IgD-negative memory B cell (primary cell): ENCODE results near the gene SREBF1. TPM values are rescaled to one million over a fixed set of nuclear protein-coding genes. Genes with fewer than 3 reads are reported as not detected.
A peak's percentile ranks its signal among the peaks of the same experiment; 100 is the strongest.

Experiments used
- H3K27ac Mint-ChIP-seq, 3 donors: one replicate each; pipeline ENCODE4 v1.8.0; 2020 to 2022; ENCODE audit warnings: mild to moderate bottlenecking in 3 of 3, mixed read lengths in 3 of 3, moderate library complexity in 1 of 3
- H3K27me3 Mint-ChIP-seq: one replicate; pipeline ENCODE4 v1.8.0; 2021; ENCODE audit warnings: mixed read lengths
- H3K36me3 Mint-ChIP-seq: one replicate; pipeline ENCODE4 v1.8.0; 2020; ENCODE audit warnings: mild to moderate bottlenecking, mixed read lengths
- H3K4me1 Mint-ChIP-seq, 3 donors: one replicate each; pipeline ENCODE4 v1.8.0; 2020 to 2022; ENCODE audit warnings: mixed read lengths in 3 of 3, mild to moderate bottlenecking in 1 of 3
- H3K4me3 Mint-ChIP-seq, 4 donors: one replicate each; pipeline ENCODE4 v1.8.0; 2020 to 2022; ENCODE audit warnings: mild to moderate bottlenecking in 4 of 4, mixed read lengths in 4 of 4, moderate library complexity in 3 of 4
- H3K9me3 Mint-ChIP-seq, 3 donors: one replicate each; pipeline ENCODE4 v1.8.0; 2020 to 2021; ENCODE audit warnings: mixed read lengths in 3 of 3, mild to moderate bottlenecking in 1 of 3
- polyA plus RNA-seq: library from polyadenylated mRNA; unstranded; fragments of 300-500 nt; fragmentation: Illumina TruSeq; gene quantifications from one replicate; pipeline ENCODE4 v1.2.3, GENCODE V29; 2021

The SREBF1 gene
- polyA plus RNA-seq, 1 donor from 2014 or later, result 9.1 TPM

DNA sequence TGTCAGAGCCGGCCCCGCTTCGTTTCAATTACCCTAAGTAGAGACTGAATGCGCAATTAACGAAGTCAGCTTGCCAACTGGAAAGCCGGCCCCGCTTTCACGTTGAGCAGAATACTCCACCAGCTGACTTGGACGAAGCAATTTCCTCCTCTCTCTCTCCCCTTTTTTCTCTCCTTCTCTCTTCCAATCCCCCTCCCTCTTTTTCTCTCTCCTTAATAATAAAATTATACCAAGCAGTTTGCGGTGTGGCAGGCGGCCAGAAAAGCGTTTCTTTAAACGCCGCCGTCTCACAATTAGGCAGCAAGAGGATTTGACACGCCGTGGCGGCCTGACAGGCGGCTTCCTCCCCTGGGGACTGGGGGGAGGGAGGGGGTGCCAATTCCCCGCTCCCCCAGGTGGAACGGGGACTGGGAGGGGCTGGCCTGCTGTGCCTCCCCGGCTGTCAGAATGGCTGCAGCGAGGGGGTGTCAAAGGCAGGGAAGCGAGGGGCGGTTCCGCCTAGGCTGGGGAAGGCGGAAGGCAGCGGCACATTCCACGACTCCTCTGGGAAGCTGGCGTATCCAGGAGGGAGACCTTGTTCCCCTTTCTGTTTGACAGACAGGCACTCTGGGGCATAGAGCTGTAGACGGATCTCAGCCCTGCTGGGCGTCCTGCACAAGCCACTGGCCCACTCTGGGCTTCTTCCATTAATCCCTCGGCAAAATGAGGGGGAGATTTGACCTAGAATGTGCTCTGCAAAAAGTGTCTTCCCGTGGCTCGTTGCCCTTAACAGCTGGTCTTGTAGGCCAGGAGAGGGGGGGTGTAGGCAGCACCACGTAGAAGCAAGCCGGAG lies 52.7 kb downstream of the SREBF1 start:
- no peaks in the 10 kb centered on the region for H3K9me3 Mint-ChIP-seq
- peaks cover 13 to 26% (median 17%) of the 10 kb centered on the region in 3 donors for H3K4me1 Mint-ChIP-seq
- H3K27me3 Mint-ChIP-seq, result peaks cover 6% of the 10 kb centered on the region
- H3K27ac Mint-ChIP-seq, result peak overlapping the region in 1 of 3 donors; percentile 93
- H3K4me3 Mint-ChIP-seq, result peak overlapping the region; percentile 80 to 96 (median 95)
- no peaks in the 10 kb centered on the region for H3K36me3 Mint-ChIP-seq

DNA sequence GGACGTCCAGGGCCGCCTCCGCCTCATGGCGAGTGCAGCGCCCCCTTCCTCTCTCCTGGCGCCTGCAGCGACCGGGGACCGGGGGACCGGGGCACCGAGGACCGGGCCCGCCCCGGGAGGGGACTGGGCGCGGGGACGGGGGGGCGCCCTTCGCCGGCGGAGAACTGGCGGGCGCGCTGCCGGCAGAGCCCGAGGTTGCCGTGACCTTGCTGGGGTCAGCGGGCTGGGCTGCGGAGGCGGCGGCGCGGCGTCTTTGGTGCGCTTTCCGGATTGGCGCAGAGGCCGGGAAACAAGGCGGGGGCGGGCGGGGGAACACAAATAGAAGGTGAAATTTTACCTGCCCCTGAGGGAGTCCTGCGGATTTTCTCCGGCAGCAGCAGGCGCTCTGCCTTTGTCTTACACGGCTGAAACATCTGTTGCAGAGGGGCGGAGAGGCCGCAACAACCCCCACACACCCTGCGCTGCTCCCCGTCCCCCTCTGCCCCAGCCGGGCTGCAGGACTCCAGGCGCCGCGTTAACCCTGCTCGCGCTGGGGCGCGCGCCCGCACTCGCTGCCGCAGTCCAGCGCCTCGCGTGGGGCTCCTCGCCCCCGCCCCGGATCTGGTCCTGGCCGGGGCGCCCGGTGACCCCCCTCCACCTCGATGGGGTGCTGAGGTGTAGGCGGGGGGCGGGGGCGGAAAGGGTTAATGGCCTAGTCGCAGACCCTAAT lies 53.5 kb downstream of the SREBF1 start:
- Mint-ChIP-seq H3K4me3 (peak overlapping the region; percentile 80 to 96 (median 88)), H3K9me3 (no peaks in the 10 kb centered on the region), H3K27me3 (peaks cover 6% of the 10 kb centered on the region), H3K4me1 (peaks cover 13 to 26% (median 17%) of the 10 kb centered on the region in 3 donors), H3K36me3 (no peaks in the 10 kb centered on the region), H3K27ac (peak overlapping the region in 1 of 3 donors; percentile 93)

GRCh38 chr17:17782523-17783115 lies 54.2 kb downstream of the SREBF1 start:
- Mint-ChIP-seq H3K9me3 (no peaks in the 10 kb centered on the region), H3K4me1 (peaks cover 13 to 26% (median 17%) of the 10 kb centered on the region in 3 donors), H3K4me3 (peak overlapping the region in 2 of 4 donors; percentile 74 to 85), H3K27me3 (peaks cover 6% of the 10 kb centered on the region), H3K27ac (no peak overlapping the region), H3K36me3 (no peaks in the 10 kb centered on the region)

DNA sequence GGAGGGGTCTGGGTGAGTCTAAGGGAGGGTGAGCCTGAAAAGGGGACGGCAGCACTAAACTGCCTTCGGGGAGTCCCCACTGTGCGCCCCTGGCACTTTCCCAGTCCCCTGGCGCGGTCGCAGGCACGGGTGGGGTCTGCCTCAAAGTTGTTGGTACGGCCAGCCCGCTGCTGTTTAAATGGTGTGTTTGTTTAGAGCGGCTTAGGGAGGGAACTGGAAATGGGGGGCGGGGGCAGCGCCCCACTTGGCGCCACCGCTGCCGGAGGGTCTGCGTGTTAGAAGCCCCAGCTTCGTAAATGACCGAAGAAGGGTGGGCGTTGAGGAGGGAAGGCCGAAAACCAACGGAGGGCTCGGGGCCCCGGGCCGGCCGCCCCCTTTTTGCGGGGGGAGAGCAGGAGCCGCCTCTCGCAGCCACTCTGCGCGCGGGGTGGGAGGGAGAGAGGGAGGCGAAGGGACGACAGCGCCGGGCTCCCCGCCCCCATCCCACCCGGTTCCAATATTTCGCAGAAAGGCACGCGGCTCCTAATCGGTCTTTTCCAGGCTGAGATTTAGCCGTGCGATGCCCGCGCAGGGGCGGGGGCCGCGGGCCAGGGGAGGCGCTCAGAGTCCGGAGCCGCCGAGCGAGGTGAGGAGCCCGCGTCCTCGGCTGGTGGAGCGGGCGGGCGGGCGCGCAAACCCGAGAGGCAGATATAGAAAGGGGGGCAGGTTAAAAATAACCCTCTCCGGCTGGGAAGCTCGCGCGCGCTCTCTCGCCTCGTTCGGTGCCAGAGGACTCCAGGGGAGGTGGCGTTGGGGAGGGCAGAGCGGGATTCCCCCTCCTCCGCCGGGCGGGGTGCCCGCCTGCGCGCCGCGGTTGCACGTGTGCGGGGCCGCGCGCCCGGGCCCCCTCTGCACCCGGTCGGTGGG lies 54.9 kb downstream of the SREBF1 start:
- peak overlapping the region in 2 of 3 donors; percentile 1 to 23 for H3K27ac Mint-ChIP-seq
- peaks cover 13 to 26% (median 17%) of the 10 kb centered on the region in 3 donors for H3K4me1 Mint-ChIP-seq
- H3K36me3 Mint-ChIP-seq, result no peaks in the 10 kb centered on the region
- H3K9me3 Mint-ChIP-seq, result no peaks in the 10 kb centered on the region
- H3K4me3 Mint-ChIP-seq, result peak overlapping the region; percentile 4 to 90 (median 79)
- H3K27me3 Mint-ChIP-seq, result peaks cover 6% of the 10 kb centered on the region

GRCh38 chr17:17780922-17781590 lies 55.7 kb downstream of the SREBF1 start:
- Mint-ChIP-seq H3K4me3 (peak overlapping the region; percentile 20 to 76 (median 58)), H3K27ac (peak overlapping the region in 2 of 3 donors; percentile 1 to 67)

DNA sequence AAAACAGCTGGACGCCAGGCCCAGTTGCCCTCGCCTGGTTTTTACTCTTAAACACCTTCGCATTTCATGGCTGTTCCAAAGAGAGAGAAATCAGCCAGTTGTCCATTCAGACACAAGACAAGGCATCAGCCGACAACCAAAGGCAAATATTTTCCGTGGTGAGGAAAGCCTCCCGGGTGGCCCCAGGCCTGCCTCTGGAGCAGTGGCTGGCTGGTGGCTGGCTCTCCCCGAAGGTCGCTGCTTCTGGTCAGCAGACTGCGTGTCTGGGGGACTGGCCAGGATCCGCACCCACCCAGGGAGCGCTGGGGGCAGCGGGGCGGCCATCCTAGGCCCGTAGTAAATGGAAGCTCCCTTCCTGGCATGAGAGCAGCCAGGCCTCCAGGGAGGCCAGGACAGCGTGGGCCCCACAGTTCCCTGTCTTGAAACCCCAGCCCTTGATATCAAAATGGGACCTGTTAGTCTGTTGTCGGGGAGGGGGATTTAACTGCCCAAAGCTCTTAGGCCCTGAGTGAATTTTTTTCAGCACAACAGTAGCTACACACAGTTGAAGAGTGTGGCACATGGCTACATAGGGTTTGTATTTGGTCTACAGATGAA lies 57.7 kb downstream of the SREBF1 start:
- peaks cover 7 to 10% (median 8%) of the 10 kb centered on the region in 3 donors for H3K4me1 Mint-ChIP-seq
- H3K4me3 Mint-ChIP-seq, result peak overlapping the region in 1 of 4 donors; percentile 39
- peaks cover 6% of the 10 kb centered on the region for H3K27me3 Mint-ChIP-seq
- H3K9me3 Mint-ChIP-seq, result no peaks in the 10 kb centered on the region
- H3K36me3 Mint-ChIP-seq, result no peaks in the 10 kb centered on the region
- H3K27ac Mint-ChIP-seq, result no peak overlapping the region

More at GRCh38 chr17:17780922-17781590, 55.7 kb downstream of the SREBF1 start:
- no peaks in the 10 kb centered on the region for H3K9me3 Mint-ChIP-seq
- H3K36me3 Mint-ChIP-seq, result no peaks in the 10 kb centered on the region
- peaks cover 13 to 24% (median 17%) of the 10 kb centered on the region in 3 donors for H3K4me1 Mint-ChIP-seq
- peaks cover 6% of the 10 kb centered on the region for H3K27me3 Mint-ChIP-seq

- no peak overlapping the region for H3K27ac Mint-ChIP-seq
- no peaks in the 10 kb centered on the region for H3K36me3 Mint-ChIP-seq
- peak overlapping the region in 1 of 4 donors; percentile 39 for H3K4me3 Mint-ChIP-seq
- peaks cover 5% of the 10 kb centered on the region for H3K27me3 Mint-ChIP-seq
- H3K9me3 Mint-ChIP-seq, result no peaks in the 10 kb centered on the region
- H3K4me1 Mint-ChIP-seq, result peaks cover 5 to 6% (median 5%) of the 10 kb centered on the region in 3 donors
Measured at GRCh38 chr17:17778308-17779014, 58.3 kb downstream of the SREBF1 start.

- peaks cover 5% of the 10 kb centered on the region for H3K27me3 Mint-ChIP-seq
- no peaks in the 10 kb centered on the region for H3K9me3 Mint-ChIP-seq
- H3K27ac Mint-ChIP-seq, result no peak overlapping the region
Measured at GRCh38 chr17:17776889-17777288, 59.9 kb downstream of the SREBF1 start.

GRCh38 chr17:17774009-17774881 lies 62.5 kb downstream of the SREBF1 start:
- H3K4me1 Mint-ChIP-seq, result peaks cover 4 to 8% (median 5%) of the 10 kb centered on the region in 3 donors
- H3K27ac Mint-ChIP-seq, result no peak overlapping the region
- peaks cover 1% of the 10 kb centered on the region for H3K36me3 Mint-ChIP-seq
- H3K9me3 Mint-ChIP-seq, result no peaks in the 10 kb centered on the region
- H3K27me3 Mint-ChIP-seq, result no peaks in the 10 kb centered on the region
- no peak overlapping the region for H3K4me3 Mint-ChIP-seq

More at GRCh38 chr17:17776889-17777288, 59.9 kb downstream of the SREBF1 start:
- H3K4me3 Mint-ChIP-seq, result no peak overlapping the region
- H3K4me1 Mint-ChIP-seq, result peaks cover 5 to 10% (median 7%) of the 10 kb centered on the region in 3 donors
- H3K36me3 Mint-ChIP-seq, result peaks cover 1% of the 10 kb centered on the region

GRCh38 chr17:17772231-17772630 lies 64.6 kb downstream of the SREBF1 start:
- peaks cover 4 to 8% (median 5%) of the 10 kb centered on the region in 3 donors for H3K4me1 Mint-ChIP-seq
- no peak overlapping the region for H3K4me3 Mint-ChIP-seq
- no peaks in the 10 kb centered on the region for H3K9me3 Mint-ChIP-seq
- H3K27me3 Mint-ChIP-seq, result no peaks in the 10 kb centered on the region
- H3K27ac Mint-ChIP-seq, result peak overlapping the region in 1 of 3 donors; percentile 69
- H3K36me3 Mint-ChIP-seq, result peaks cover 1% of the 10 kb centered on the region

GRCh38 chr17:17771498-17772201 lies 65.1 kb downstream of the SREBF1 start:
- no peaks in the 10 kb centered on the region for H3K9me3 Mint-ChIP-seq
- H3K27me3 Mint-ChIP-seq, result no peaks in the 10 kb centered on the region
- no peak overlapping the region for H3K4me3 Mint-ChIP-seq
- peaks cover 4 to 9% (median 5%) of the 10 kb centered on the region in 3 donors for H3K4me1 Mint-ChIP-seq
- H3K27ac Mint-ChIP-seq, result no peak overlapping the region
- peaks cover 1% of the 10 kb centered on the region for H3K36me3 Mint-ChIP-seq

DNA sequence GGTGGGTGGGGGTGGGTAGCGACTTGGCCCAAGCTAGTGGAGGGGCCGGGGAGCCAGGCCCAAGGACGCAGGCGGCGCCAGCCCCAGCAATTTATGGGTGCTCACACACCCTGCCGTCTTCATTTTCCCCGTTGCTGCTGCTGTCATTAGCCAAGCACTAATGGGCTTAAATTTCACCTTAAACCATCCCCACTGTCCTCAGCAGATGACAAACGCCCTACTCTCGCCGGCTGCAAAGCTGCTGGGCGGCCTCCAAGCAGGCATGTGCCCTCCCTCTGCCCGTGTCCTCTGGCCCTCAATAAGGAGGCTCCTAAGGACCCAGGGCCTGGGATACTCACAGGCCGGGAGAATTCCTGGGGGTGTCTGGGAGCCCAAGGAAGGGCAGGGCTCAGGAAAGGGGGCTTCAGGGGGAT lies 66.1 kb downstream of the SREBF1 start:
- no peaks in the 10 kb centered on the region for H3K27me3 Mint-ChIP-seq
- H3K4me1 Mint-ChIP-seq, result peaks cover 10 to 12% (median 11%) of the 10 kb centered on the region in 3 donors
- no peak overlapping the region for H3K27ac Mint-ChIP-seq
- peaks cover 4% of the 10 kb centered on the region for H3K36me3 Mint-ChIP-seq
- no peaks in the 10 kb centered on the region for H3K9me3 Mint-ChIP-seq
- no peak overlapping the region for H3K4me3 Mint-ChIP-seq
